ENCODE measurements around the gene DHRSX. TPM values are rescaled to one million over a fixed set of nuclear protein-coding genes. Genes with fewer than 3 reads are reported as not detected.
"Not testable (repeated sequence)": the region's sequence is repeated elsewhere in the genome, so short reads cannot be mapped to it uniquely, and the experiment has no call there.

DHRSX gene
- total RNA-seq, 1 experiment from 2014 or later: 11.5 TPM

- POLR2A ChIA-PET (ENCODE audit: unreplicated experiment): no interaction called here
These were observed 130.3 kb downstream of the DHRSX start for GRCh38 chrX:2370456-2370855.

GRCh38 chrX:2369206-2369605, 131.6 kb downstream of the DHRSX start:
- ChIA-PET CTCF (no interaction called here), POLR2A (ENCODE audit: unreplicated experiment) (no interaction called here)
- no peaks in the 10 kb centered on the region for H4K20me1 ChIP-seq (ENCODE audit: low read length)
- no peaks in the 10 kb centered on the region for H3K4me1 ChIP-seq (ENCODE audit: insufficient read depth, low read length)
- H3K27ac ChIP-seq (ENCODE audit: low read length): no peak overlapping the region
- ATAC-seq (no peak), DNase-seq (no peak)
- no peaks in the 10 kb centered on the region for H3F3A ChIP-seq (ENCODE audit: low read length, unreplicated experiment)
- intact Hi-C loops (cut with micrococcal nuclease): no loop called here
- no peaks in the 10 kb centered on the region for H3K27me3 ChIP-seq (ENCODE audit: low read length)
- no peak overlapping the region for H2AFZ ChIP-seq (ENCODE audit: low read length)
- H3K79me2 ChIP-seq (ENCODE audit: low read length): no peaks in the 10 kb centered on the region
- H3K36me3 ChIP-seq (ENCODE audit: low read depth, low read length): no peaks in the 10 kb centered on the region
- BruUV-seq (replicated peaks): no TSS peak
- H3K9me3 ChIP-seq (ENCODE audit: low read length): no peaks in the 10 kb centered on the region
- H3K9me2 ChIP-seq (replicated peaks; ENCODE audit: low read length): no peaks in the 10 kb centered on the region
- TF ChIP-seq EZH2 (IDR thresholded peaks at IDR 0.05; ENCODE audit: low read length, unreplicated experiment): no peak
- TF ChIP-seq EZH2phosphoT487 (IDR thresholded peaks at IDR 0.05; ENCODE audit: borderline replicate concordance, low read length): no peak
- TF ChIP-seq CTCF (conservative IDR thresholded peaks at IDR 0.05; ENCODE audit: low read depth, low read length): no peak
- H3K9ac ChIP-seq (ENCODE audit: low read length): no peak overlapping the region
- H3K4me3 ChIP-seq (ENCODE audit: low read length): no peak overlapping the region
- no peak overlapping the region for H3K4me2 ChIP-seq (ENCODE audit: low read length)

More at GRCh38 chrX:2370456-2370855, 130.3 kb downstream of the DHRSX start:
- ATAC-seq (no peak), DNase-seq (no peak)
- no peaks in the 10 kb centered on the region for H4K20me1 ChIP-seq (ENCODE audit: low read length)
- no peaks in the 10 kb centered on the region for H3K4me1 ChIP-seq (ENCODE audit: insufficient read depth, low read length)
- intact Hi-C loops (cut with micrococcal nuclease): no loop called here
- no peak overlapping the region for H3K4me2 ChIP-seq (ENCODE audit: low read length)
- TF ChIP-seq EZH2 (IDR thresholded peaks at IDR 0.05; ENCODE audit: low read length, unreplicated experiment): no peak
- no peak for TF ChIP-seq CTCF (conservative IDR thresholded peaks at IDR 0.05; ENCODE audit: low read depth, low read length)
- no peak for TF ChIP-seq EZH2phosphoT487 (IDR thresholded peaks at IDR 0.05; ENCODE audit: borderline replicate concordance, low read length)
- no peak overlapping the region for H3K9ac ChIP-seq (ENCODE audit: low read length)
- CTCF ChIA-PET: no interaction called here
- no peaks in the 10 kb centered on the region for H3K27me3 ChIP-seq (ENCODE audit: low read length)
- H3K36me3 ChIP-seq (ENCODE audit: low read depth, low read length): no peaks in the 10 kb centered on the region
- no peak overlapping the region for H2AFZ ChIP-seq (ENCODE audit: low read length)
- H3K27ac ChIP-seq (ENCODE audit: low read length): no peak overlapping the region
- no peaks in the 10 kb centered on the region for H3K9me3 ChIP-seq (ENCODE audit: low read length)
- no peaks in the 10 kb centered on the region for H3F3A ChIP-seq (ENCODE audit: low read length, unreplicated experiment)
- no peaks in the 10 kb centered on the region for H3K9me2 ChIP-seq (replicated peaks; ENCODE audit: low read length)
- BruUV-seq (replicated peaks): no TSS peak
- H3K4me3 ChIP-seq (ENCODE audit: low read length): no peak overlapping the region
- no peaks in the 10 kb centered on the region for H3K79me2 ChIP-seq (ENCODE audit: low read length)

GRCh38 chrX:2360731-2361130, 140.0 kb downstream of the DHRSX start:
- intact Hi-C loops (cut with micrococcal nuclease): no loop called here
- H3K79me2 ChIP-seq (ENCODE audit: low read length): no peaks in the 10 kb centered on the region
- no peak overlapping the region for H2AFZ ChIP-seq (ENCODE audit: low read length)
- no peaks in the 10 kb centered on the region for H3F3A ChIP-seq (ENCODE audit: low read length, unreplicated experiment)
- no peaks in the 10 kb centered on the region for H3K27me3 ChIP-seq (ENCODE audit: low read length)
- TF ChIP-seq EZH2 (IDR thresholded peaks at IDR 0.05; ENCODE audit: low read length, unreplicated experiment) (no peak), EZH2phosphoT487 (IDR thresholded peaks at IDR 0.05; ENCODE audit: borderline replicate concordance, low read length) (no peak), CTCF (conservative IDR thresholded peaks at IDR 0.05; ENCODE audit: low read depth, low read length) (no peak)
- ChIA-PET POLR2A (ENCODE audit: unreplicated experiment) (no interaction called here), CTCF (no interaction called here)
- no peaks in the 10 kb centered on the region for H4K20me1 ChIP-seq (ENCODE audit: low read length)
- DNase-seq: no peak
- no peak for ATAC-seq
- H3K9me2 ChIP-seq (replicated peaks; ENCODE audit: low read length): no peaks in the 10 kb centered on the region
- H3K4me1 ChIP-seq (ENCODE audit: insufficient read depth, low read length): no peaks in the 10 kb centered on the region
- H3K4me3 ChIP-seq (ENCODE audit: low read length): no peak overlapping the region
- no peak overlapping the region for H3K9ac ChIP-seq (ENCODE audit: low read length)
- H3K9me3 ChIP-seq (ENCODE audit: low read length): no peaks in the 10 kb centered on the region
- H3K4me2 ChIP-seq (ENCODE audit: low read length): no peak overlapping the region
- no peak overlapping the region for H3K27ac ChIP-seq (ENCODE audit: low read length)
- no peaks in the 10 kb centered on the region for H3K36me3 ChIP-seq (ENCODE audit: low read depth, low read length)
- no TSS peak for BruUV-seq (replicated peaks)

- H3K27me3 ChIP-seq (ENCODE audit: low read length); DNase-seq; H3K4me3 ChIP-seq (ENCODE audit: low read length); H3K9me3 ChIP-seq (ENCODE audit: low read length); H3K9ac ChIP-seq (ENCODE audit: low read length); CTCF ChIA-PET; H3F3A ChIP-seq (ENCODE audit: low read length, unreplicated experiment); H3K36me3 ChIP-seq (ENCODE audit: low read depth, low read length); intact Hi-C loops (cut with micrococcal nuclease); POLR2A ChIA-PET (ENCODE audit: unreplicated experiment); BruUV-seq (replicated peaks); H4K20me1 ChIP-seq (ENCODE audit: low read length); ATAC-seq; H2AFZ ChIP-seq (ENCODE audit: low read length); H3K79me2 ChIP-seq (ENCODE audit: low read length); H3K9me2 ChIP-seq (replicated peaks; ENCODE audit: low read length); H3K4me1 ChIP-seq (ENCODE audit: insufficient read depth, low read length); H3K27ac ChIP-seq (ENCODE audit: low read length); H3K4me2 ChIP-seq (ENCODE audit: low read length): not testable (repeated sequence)
These were observed 141.3 kb downstream of the DHRSX start for GRCh38 chrX:2359522-2359921.

Measured in PC-3 (cell line).